HepG2 (cell line): ENCODE results near the gene CDK10. TPM values are rescaled to one million over a fixed set of nuclear protein-coding genes. Genes with fewer than 3 reads are reported as not detected.

ENCODE experiments used
- ADNP ChIP-seq: sonication (generic); formaldehyde crosslinking; IDR thresholded peaks from 2 replicates; pipeline ENCODE4 v1.4.0; 2020; ENCODE audit warnings: missing genetic modification reagents
- CBFB ChIP-seq: sonication (generic); formaldehyde crosslinking; IDR thresholded peaks from 2 replicates; pipeline ENCODE4 v1.4.0; 2020; ENCODE audit warnings: missing genetic modification reagents
- ELF4 ChIP-seq: sonication (generic); formaldehyde crosslinking; IDR thresholded peaks from 2 replicates; pipeline ENCODE4 v1.5.0; 2020; ENCODE audit warnings: missing genetic modification reagents, mild to moderate bottlenecking, moderate library complexity, borderline replicate concordance
- HDAC1 ChIP-seq: sonication (generic); formaldehyde crosslinking; IDR thresholded peaks from 2 replicates; pipeline ENCODE4 v1.5.1; 2020; ENCODE audit warnings: mild to moderate bottlenecking, missing genetic modification reagents
- HNRNPL ChIP-seq: fragments of 200-400 bp; formaldehyde crosslinking; IDR thresholded peaks from 2 replicates; pipeline ENCODE4 v1.6.1; 2017; ENCODE audit warnings: mild to moderate bottlenecking, low read depth, low read length
- HOXA9 ChIP-seq: sonication (generic); formaldehyde crosslinking; IDR thresholded peaks from 2 replicates; pipeline ENCODE4 v1.8.1; 2022; ENCODE audit warnings: missing genetic modification reagents, mild to moderate bottlenecking, moderate library complexity, borderline replicate concordance
- POGK ChIP-seq: sonication (generic); formaldehyde crosslinking; conservative IDR thresholded peaks from 2 replicates; pipeline ENCODE4 v1.8.0; 2022; ENCODE audit warnings: mild to moderate bottlenecking, moderate library complexity, missing genetic modification reagents
- SOX13 ChIP-seq, 3 experiments: fragments of 450-650 bp in 1 of 3; sonication (generic) in 1 of 3; formaldehyde crosslinking in 1 of 3; IDR thresholded peaks in 2 of 3; conservative IDR thresholded peaks in 1 of 3; 2 replicates each; pipeline versions ENCODE4 v1.5.0 to v1.6.1; 2016 to 2020; ENCODE audit warnings: antibody characterized with exemption in 1 of 3, mild to moderate bottlenecking in 1 of 3, missing compliant biosample characterization in 1 of 3, missing genetic modification reagents in 1 of 3, moderate library complexity in 1 of 3
- TP53 ChIP-seq: sonication (generic); formaldehyde crosslinking; conservative IDR thresholded peaks from 2 replicates; pipeline ENCODE4 v1.4.0; 2020; ENCODE audit warnings: missing genetic modification reagents
- ZFY ChIP-seq: sonication (generic); formaldehyde crosslinking; IDR thresholded peaks from 2 replicates; pipeline ENCODE4 v1.4.0; 2020; ENCODE audit warnings: missing genetic modification reagents
- ZNF225 ChIP-seq: sonication (generic); formaldehyde crosslinking; IDR thresholded peaks from 2 replicates; pipeline ENCODE4 v1.4.0; 2020; ENCODE audit warnings: mild to moderate bottlenecking, missing genetic modification reagents
- ZNF354B ChIP-seq: sonication (generic); formaldehyde crosslinking; IDR thresholded peaks from 2 replicates; pipeline ENCODE4 v1.8.0; 2022; ENCODE audit warnings: mild to moderate bottlenecking, missing genetic modification reagents
- ZNF430 ChIP-seq: sonication (generic); formaldehyde crosslinking; IDR thresholded peaks from 2 replicates; pipeline ENCODE4 v1.9.0; 2021; ENCODE audit warnings: mild to moderate bottlenecking, missing genetic modification reagents
- ZNF446 ChIP-seq: sonication (generic); formaldehyde crosslinking; IDR thresholded peaks from 2 replicates; pipeline ENCODE4 v1.5.0; 2020; ENCODE audit warnings: mild to moderate bottlenecking, missing genetic modification reagents
- ZNF556 ChIP-seq: sonication (generic); formaldehyde crosslinking; IDR thresholded peaks from 2 replicates; pipeline ENCODE4 v1.4.0; 2020; ENCODE audit warnings: mild to moderate bottlenecking, missing genetic modification reagents, borderline replicate concordance
- ZNF567 ChIP-seq: sonication (generic); formaldehyde crosslinking; IDR thresholded peaks from 2 replicates; pipeline ENCODE4 v1.8.1; 2023; ENCODE audit warnings: mild to moderate bottlenecking, missing genetic modification reagents, borderline replicate concordance
- ZNF674 ChIP-seq: sonication (generic); formaldehyde crosslinking; IDR thresholded peaks from 2 replicates; pipeline ENCODE4 v1.5.0; 2020; ENCODE audit warnings: low read depth, mild to moderate bottlenecking, missing genetic modification reagents
- ZNF83 ChIP-seq: sonication (generic); formaldehyde crosslinking; IDR thresholded peaks from 2 replicates; pipeline ENCODE4 v1.4.0; 2020; ENCODE audit warnings: missing genetic modification reagents, mild to moderate bottlenecking, borderline replicate concordance
- ZNF841 ChIP-seq: sonication (generic); formaldehyde crosslinking; IDR thresholded peaks from 2 replicates; pipeline ENCODE4 v1.8.1; 2023; ENCODE audit warnings: missing genetic modification reagents, borderline replicate concordance
- polyA plus RNA-seq, 8 experiments: library from polyadenylated mRNA; depleted of rRNA in 3 of 8; stranded (reverse) in 7 of 8; unstranded in 1 of 8; fragments of >200 nt; fragmentation: Illumina TruSeq in 4 of 8; extraction: Trizol in 4 of 8; gene quantifications; 2 replicates each; pipeline versions ENCODE4 v1.2.1 to v1.2.3, GENCODE V29; 2011 to 2016; ENCODE audit warnings: low read depth in 4 of 8, missing spikeins in 1 of 8, mixed read lengths in 1 of 8; ENCODE audit not compliant: insufficient read depth in 1 of 8
- total RNA-seq, 5 experiments: library from RNA; depleted of rRNA; stranded (reverse); fragments of >200 nt; fragmentation: Illumina TruSeq; extraction: Trizol; gene quantifications; 2 replicates each; pipeline ENCODE4 v1.2.3, GENCODE V29; 2016; ENCODE audit warnings: low read depth in 1 of 5
- TF ChIP-seq, protein P1 (sequence below): sonication (generic); formaldehyde crosslinking; IDR thresholded peaks from 2 replicates; pipeline ENCODE4 v1.8.0; 2023; ENCODE audit warnings: mild to moderate bottlenecking, missing genetic modification reagents
- TF ChIP-seq, protein P2 (sequence below): sonication (generic); formaldehyde crosslinking; conservative IDR thresholded peaks from 2 replicates; pipeline ENCODE4 v1.4.0; 2020; ENCODE audit warnings: mild to moderate bottlenecking, missing genetic modification reagents, moderate library complexity

CDK10 gene
- total and polyA plus RNA-seq, 2 of the 13 experiments (the other 11 are each of a cell fraction or from before 2014, with no cell fraction given), result 2.5 to 3.9 TPM

GRCh38 chr16:89687092-89687940 lies 827 bp downstream of the CDK10 start (continued):
- TF ChIP-seq HOXA9 (CRISPR knock-in tag) (no peak), ZNF567 (CRISPR knock-in tag) (no peak), ZNF430 (CRISPR knock-in tag) (peak; percentile 100), ZFY (CRISPR knock-in tag) (peak; percentile 93), ZNF841 (CRISPR knock-in tag) (no peak), HDAC1 (CRISPR knock-in tag) (peak; percentile 99), ZNF446 (no peak), ADNP (peak; percentile 71; the same call in 1 of the 2 replicates), POGK (CRISPR knock-in tag) (peak; percentile 91), ZNF556 (peak; percentile 99), HNRNPL (peak; percentile 94), ELF4 (CRISPR knock-in tag) (0 out of 2 replicates have a peak, but pooled peaks have one; percentile 70), ZNF674 (CRISPR knock-in tag) (no peak), TP53 (CRISPR knock-in tag) (peak; percentile 97), ZNF225 (peak; percentile 59), ZNF83 (CRISPR knock-in tag) (no peak), SOX13 (IDR thresholded peaks at IDR 0.05) (peak; percentile 54), SOX13 (CRISPR knock-in tag; conservative IDR thresholded peaks at IDR 0.05 in 1 of 2, IDR thresholded peaks at IDR 0.05 in 1 of 2) (peak; percentile 51 to 86; a peak in 2 of 4 replicates), ZNF354B (peak; percentile 99), CBFB (CRISPR knock-in tag) (peak; percentile 71; the same call in 1 of the 2 replicates)
- TF ChIP-seq, protein P1, sequence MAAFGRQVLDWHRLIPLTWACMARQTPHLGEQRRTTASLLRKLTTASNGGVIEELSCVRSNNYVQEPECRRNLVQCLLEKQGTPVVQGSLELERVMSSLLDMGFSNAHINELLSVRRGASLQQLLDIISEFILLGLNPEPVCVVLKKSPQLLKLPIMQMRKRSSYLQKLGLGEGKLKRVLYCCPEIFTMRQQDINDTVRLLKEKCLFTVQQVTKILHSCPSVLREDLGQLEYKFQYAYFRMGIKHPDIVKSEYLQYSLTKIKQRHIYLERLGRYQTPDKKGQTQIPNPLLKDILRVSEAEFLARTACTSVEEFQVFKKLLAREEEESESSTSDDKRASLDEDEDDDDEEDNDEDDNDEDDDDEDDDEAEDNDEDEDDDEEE, result peak; percentile 95; the same call in 1 of the 2 replicates
- TF ChIP-seq, protein P2, sequence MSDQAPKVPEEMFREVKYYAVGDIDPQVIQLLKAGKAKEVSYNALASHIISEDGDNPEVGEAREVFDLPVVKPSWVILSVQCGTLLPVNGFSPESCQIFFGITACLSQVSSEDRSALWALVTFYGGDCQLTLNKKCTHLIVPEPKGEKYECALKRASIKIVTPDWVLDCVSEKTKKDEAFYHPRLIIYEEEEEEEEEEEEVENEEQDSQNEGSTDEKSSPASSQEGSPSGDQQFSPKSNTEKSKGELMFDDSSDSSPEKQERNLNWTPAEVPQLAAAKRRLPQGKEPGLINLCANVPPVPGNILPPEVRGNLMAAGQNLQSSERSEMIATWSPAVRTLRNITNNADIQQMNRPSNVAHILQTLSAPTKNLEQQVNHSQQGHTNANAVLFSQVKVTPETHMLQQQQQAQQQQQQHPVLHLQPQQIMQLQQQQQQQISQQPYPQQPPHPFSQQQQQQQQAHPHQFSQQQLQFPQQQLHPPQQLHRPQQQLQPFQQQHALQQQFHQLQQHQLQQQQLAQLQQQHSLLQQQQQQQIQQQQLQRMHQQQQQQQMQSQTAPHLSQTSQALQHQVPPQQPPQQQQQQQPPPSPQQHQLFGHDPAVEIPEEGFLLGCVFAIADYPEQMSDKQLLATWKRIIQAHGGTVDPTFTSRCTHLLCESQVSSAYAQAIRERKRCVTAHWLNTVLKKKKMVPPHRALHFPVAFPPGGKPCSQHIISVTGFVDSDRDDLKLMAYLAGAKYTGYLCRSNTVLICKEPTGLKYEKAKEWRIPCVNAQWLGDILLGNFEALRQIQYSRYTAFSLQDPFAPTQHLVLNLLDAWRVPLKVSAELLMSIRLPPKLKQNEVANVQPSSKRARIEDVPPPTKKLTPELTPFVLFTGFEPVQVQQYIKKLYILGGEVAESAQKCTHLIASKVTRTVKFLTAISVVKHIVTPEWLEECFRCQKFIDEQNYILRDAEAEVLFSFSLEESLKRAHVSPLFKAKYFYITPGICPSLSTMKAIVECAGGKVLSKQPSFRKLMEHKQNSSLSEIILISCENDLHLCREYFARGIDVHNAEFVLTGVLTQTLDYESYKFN (CRISPR knock-in tag), result peak; percentile 100
